K562 (cell line): ENCODE measurements around the gene PAXIP1.

Experiments
- ATF7 ChIP-seq: fragments of 450-650 bp; IDR thresholded peaks from 2 replicates; pipeline ENCODE4 v1.7.1; 2014; ENCODE audit warnings: mild to moderate bottlenecking, moderate library complexity
- CBFB ChIP-seq: sonication (generic); formaldehyde crosslinking; IDR thresholded peaks from 2 replicates; pipeline ENCODE4 v1.4.0; 2020; ENCODE audit warnings: mild to moderate bottlenecking, missing genetic modification reagents
- MXI1 ChIP-seq: IDR thresholded peaks from 2 replicates; pipeline ENCODE4 v1.6.1; 2011; ENCODE audit warnings: low read depth, mild to moderate bottlenecking, improper control_type of control experiment, low read length
- POLR2AphosphoS5 ChIP-seq: IDR thresholded peaks from 2 replicates; pipeline ENCODE4 v1.6.1; 2011; ENCODE audit warnings: mild to moderate bottlenecking, low read depth, low read length, moderate library complexity; ENCODE audit not compliant: control insufficient read depth, insufficient read depth
- SMARCB1 ChIP-seq: IDR thresholded peaks from 2 replicates; pipeline ENCODE4 v1.6.1; 2011; ENCODE audit warnings: improper control_type of control experiment, low read depth; ENCODE audit not compliant: insufficient read length
- TGIF2 ChIP-seq: sonication (generic); formaldehyde crosslinking; IDR thresholded peaks from 2 replicates; pipeline ENCODE4 v1.8.1; 2022; ENCODE audit warnings: mild to moderate bottlenecking, missing genetic modification reagents, moderate library complexity
- YBX1 ChIP-seq: fragments of 450-650 bp; IDR thresholded peaks from 2 replicates; pipeline ENCODE4 v1.7.1; 2016; ENCODE audit warnings: mild to moderate bottlenecking
- ZNF24 ChIP-seq: fragments of 450-650 bp; IDR thresholded peaks from 2 replicates; pipeline ENCODE4 v1.6.1; 2016
- TF ChIP-seq, protein P1 (sequence below), 3 experiments: IDR thresholded peaks in 2 of 3; conservative IDR thresholded peaks in 1 of 3; 2 replicates each; pipeline ENCODE4 v1.5.1; 2011 to 2012; ENCODE audit warnings: low read length in 3 of 3, mild to moderate bottlenecking in 3 of 3, control low read depth in 2 of 3, improper control_type of control experiment in 1 of 3, inconsistent platforms in 1 of 3, low read depth in 1 of 3, mixed read lengths in 1 of 3, moderate library complexity in 1 of 3; ENCODE audit not compliant: insufficient read depth in 2 of 3
- TF ChIP-seq, protein P2 (sequence below): sonication (generic); formaldehyde crosslinking; IDR thresholded peaks from 2 replicates; pipeline ENCODE4 v1.9.0; 2022; ENCODE audit warnings: mild to moderate bottlenecking, missing genetic modification reagents
- TF ChIP-seq, protein P3 (sequence below): fragments of 450-650 bp; IDR thresholded peaks from 2 replicates; pipeline ENCODE4 v1.6.1; 2018; ENCODE audit not compliant: partially characterized antibody
- TF ChIP-seq, protein P4 (sequence below): fragments of 450-650 bp; formaldehyde crosslinking; IDR thresholded peaks from 2 replicates; pipeline ENCODE4 v1.4.0; 2022; ENCODE audit warnings: mild to moderate bottlenecking, moderate library complexity

DNA sequence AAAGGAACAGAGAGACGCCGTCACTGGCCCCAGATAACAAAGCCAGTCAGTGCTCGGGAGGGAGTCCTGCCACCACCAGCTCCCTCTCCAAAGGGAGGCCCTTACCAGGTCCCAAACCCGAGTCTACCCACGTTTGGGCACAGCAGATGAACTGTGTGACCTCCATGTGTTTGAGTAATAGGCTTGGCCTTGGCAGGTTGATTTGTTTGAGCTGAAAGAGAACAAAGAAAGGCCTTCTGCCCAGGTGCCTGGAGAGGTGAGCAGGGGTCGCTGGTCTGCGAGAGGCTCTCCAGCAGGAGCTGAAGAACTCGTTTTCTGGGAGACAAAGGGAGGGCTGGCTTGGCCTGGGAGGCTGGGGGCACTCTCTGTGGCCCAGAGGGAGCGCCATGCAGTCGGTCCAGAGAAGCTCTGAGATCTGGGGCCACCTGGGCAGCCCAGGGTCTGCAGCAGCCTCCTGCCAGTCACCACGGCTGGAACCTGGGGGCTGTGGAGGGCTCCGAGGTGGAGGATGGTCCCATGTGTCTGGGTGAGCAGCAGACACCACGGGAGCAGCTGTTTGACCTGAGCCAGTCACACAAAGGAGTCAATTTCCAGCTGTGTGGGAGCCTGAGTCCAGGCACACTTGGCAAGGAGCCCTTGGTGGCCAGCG is 99.7 kb downstream of the PAXIP1 start:
- TF ChIP-seq POLR2AphosphoS5 (no peak), ZNF24 (no peak), YBX1 (no peak), SMARCB1 (no peak), TGIF2 (CRISPR knock-in tag) (no peak), CBFB (CRISPR knock-in tag) (no peak), MXI1 (no peak), ATF7 (no peak)
- TF ChIP-seq, protein P1, sequence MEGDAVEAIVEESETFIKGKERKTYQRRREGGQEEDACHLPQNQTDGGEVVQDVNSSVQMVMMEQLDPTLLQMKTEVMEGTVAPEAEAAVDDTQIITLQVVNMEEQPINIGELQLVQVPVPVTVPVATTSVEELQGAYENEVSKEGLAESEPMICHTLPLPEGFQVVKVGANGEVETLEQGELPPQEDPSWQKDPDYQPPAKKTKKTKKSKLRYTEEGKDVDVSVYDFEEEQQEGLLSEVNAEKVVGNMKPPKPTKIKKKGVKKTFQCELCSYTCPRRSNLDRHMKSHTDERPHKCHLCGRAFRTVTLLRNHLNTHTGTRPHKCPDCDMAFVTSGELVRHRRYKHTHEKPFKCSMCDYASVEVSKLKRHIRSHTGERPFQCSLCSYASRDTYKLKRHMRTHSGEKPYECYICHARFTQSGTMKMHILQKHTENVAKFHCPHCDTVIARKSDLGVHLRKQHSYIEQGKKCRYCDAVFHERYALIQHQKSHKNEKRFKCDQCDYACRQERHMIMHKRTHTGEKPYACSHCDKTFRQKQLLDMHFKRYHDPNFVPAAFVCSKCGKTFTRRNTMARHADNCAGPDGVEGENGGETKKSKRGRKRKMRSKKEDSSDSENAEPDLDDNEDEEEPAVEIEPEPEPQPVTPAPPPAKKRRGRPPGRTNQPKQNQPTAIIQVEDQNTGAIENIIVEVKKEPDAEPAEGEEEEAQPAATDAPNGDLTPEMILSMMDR (IDR thresholded peaks at IDR 0.05 in 2 of 3, conservative IDR thresholded peaks at IDR 0.05 in 1 of 3; ENCODE audit: insufficient read depth in 2 of 3, low read depth in 1 of 3, low read length in 3 of 3): no peak
- TF ChIP-seq, protein P2, sequence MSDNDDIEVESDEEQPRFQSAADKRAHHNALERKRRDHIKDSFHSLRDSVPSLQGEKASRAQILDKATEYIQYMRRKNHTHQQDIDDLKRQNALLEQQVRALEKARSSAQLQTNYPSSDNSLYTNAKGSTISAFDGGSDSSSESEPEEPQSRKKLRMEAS (CRISPR knock-in tag): no peak
- TF ChIP-seq, protein P3, sequence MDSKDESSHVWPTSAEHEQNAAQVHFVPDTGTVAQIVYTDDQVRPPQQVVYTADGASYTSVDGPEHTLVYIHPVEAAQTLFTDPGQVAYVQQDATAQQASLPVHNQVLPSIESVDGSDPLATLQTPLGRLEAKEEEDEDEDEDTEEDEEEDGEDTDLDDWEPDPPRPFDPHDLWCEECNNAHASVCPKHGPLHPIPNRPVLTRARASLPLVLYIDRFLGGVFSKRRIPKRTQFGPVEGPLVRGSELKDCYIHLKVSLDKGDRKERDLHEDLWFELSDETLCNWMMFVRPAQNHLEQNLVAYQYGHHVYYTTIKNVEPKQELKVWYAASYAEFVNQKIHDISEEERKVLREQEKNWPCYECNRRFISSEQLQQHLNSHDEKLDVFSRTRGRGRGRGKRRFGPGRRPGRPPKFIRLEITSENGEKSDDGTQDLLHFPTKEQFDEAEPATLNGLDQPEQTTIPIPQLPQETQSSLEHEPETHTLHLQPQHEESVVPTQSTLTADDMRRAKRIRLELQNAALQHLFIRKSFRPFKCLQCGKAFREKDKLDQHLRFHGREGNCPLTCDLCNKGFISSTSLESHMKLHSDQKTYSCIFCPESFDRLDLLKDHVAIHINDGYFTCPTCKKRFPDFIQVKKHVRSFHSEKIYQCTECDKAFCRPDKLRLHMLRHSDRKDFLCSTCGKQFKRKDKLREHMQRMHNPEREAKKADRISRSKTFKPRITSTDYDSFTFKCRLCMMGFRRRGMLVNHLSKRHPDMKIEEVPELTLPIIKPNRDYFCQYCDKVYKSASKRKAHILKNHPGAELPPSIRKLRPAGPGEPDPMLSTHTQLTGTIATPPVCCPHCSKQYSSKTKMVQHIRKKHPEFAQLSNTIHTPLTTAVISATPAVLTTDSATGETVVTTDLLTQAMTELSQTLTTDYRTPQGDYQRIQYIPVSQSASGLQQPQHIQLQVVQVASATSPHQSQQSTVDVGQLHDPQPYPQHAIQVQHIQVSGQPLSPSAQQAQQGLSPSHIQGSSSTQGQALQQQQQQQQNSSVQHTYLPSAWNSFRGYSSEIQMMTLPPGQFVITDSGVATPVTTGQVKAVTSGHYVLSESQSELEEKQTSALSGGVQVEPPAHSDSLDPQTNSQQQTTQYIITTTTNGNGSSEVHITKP: no peak
- TF ChIP-seq, protein P4, sequence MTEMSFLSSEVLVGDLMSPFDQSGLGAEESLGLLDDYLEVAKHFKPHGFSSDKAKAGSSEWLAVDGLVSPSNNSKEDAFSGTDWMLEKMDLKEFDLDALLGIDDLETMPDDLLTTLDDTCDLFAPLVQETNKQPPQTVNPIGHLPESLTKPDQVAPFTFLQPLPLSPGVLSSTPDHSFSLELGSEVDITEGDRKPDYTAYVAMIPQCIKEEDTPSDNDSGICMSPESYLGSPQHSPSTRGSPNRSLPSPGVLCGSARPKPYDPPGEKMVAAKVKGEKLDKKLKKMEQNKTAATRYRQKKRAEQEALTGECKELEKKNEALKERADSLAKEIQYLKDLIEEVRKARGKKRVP (CRISPR knock-in tag): no peak
